Stomach (tissue), 9 donors: Measurements from ENCODE around the gene ATP1A1. TPM values are rescaled to one million over a fixed set of nuclear protein-coding genes. Genes with fewer than 3 reads are reported as not detected.

Experiments
- DNase-seq, 2 donors: peaks; one replicate each; pipeline versions ENCODE4 v3.0.0 to v3.0.0-alpha.2; 2013 to 2019
- H3K27ac ChIP-seq, 5 donors: fragments of 200-600 bp in 4 of 5; sonication (generic) in 4 of 5; one replicate each; pipeline ENCODE4 v1.5.1; 2013 to 2019; ENCODE audit warnings: mild to moderate bottlenecking in 1 of 5, moderate library complexity in 1 of 5
- H3K27me3 ChIP-seq, 3 donors: fragments of 200-600 bp; sonication (generic); one replicate each; pipeline ENCODE4 v1.5.1; 2017 to 2019; ENCODE audit warnings: mixed run types in 1 of 3
- H3K36me3 ChIP-seq, 4 donors: fragments of 200-600 bp; sonication (generic); 1 replicate in 3 of 4; 2 replicates in 1 of 4; pipeline ENCODE4 v1.5.1; 2016 to 2019
- H3K4me1 ChIP-seq, 4 donors: fragments of 200-600 bp; sonication (generic); one replicate each; pipeline ENCODE4 v1.5.1; 2016 to 2019
- H3K4me3 ChIP-seq, 4 donors: fragments of 200-600 bp; sonication (generic) in 3 of 4; one replicate each; pipeline ENCODE4 v1.5.1; 2016 to 2019; ENCODE audit warnings: mild to moderate bottlenecking in 1 of 4
- H3K9me3 ChIP-seq, 4 donors: fragments of 200-600 bp; sonication (generic); one replicate each; pipeline ENCODE4 v1.5.1; 2016 to 2019
- EP300 ChIP-seq: sonication (generic); formaldehyde crosslinking; IDR thresholded peaks from one replicate; pipeline ENCODE4 v1.6.1; 2017; ENCODE audit warnings: antibody characterized with exemption
- POLR2A ChIP-seq, 4 donors: fragments of 450-650 bp; IDR thresholded peaks; one replicate each; pipeline ENCODE4 v1.6.1; 2016; ENCODE audit warnings: antibody characterized with exemption in 4 of 4, control low read depth in 2 of 4, mild to moderate bottlenecking in 1 of 4, moderate library complexity in 1 of 4
- POLR2AphosphoS5 ChIP-seq, 3 donors: sonication (generic); formaldehyde crosslinking; IDR thresholded peaks; one replicate each; pipeline ENCODE4 v1.6.1; 2016; ENCODE audit warnings: antibody characterized with exemption in 3 of 3
- WGBS, 5 donors: extraction: QIAGEN DNeasy Blood & Tissue Kit in 3 of 5; methylation state at CpG; one replicate each; pipeline versions ENCODE4 v1.1.5 to v1.1.7; 2013 to 2018; 5-methylcytosine and 5-hydroxymethylcytosine counted together
- intact Hi-C: fragments of 100-400 bp; cut with DNase I; formaldehyde crosslinking; loops from one replicate; pipeline ENCODE4 v1.15.1; 2023; ENCODE audit warnings: low total_unique reads
- polyA plus RNA-seq, 3 donors: library from polyadenylated mRNA; stranded (reverse); fragments of 200-250 nt; gene quantifications; one replicate each; pipeline ENCODE4 v1.2.3, GENCODE V29; 2013
- total RNA-seq, 5 donors: library from RNA; depleted of rRNA; stranded (reverse); fragments of >200 nt; gene quantifications; one replicate each; pipeline versions ENCODE4 v1.1.0 to v1.2.3, GENCODE V29; 2014 to 2016
- TF ChIP-seq, protein P1 (sequence below), 7 experiments: fragments of 450-650 bp in 4 of 7; fragments of 200-600 bp in 3 of 7; sonication (generic) in 3 of 7; IDR thresholded peaks; one replicate each; pipeline ENCODE4 v1.5.1; 2016 to 2019; ENCODE audit warnings: antibody characterized with exemption in 7 of 7, control low read depth in 2 of 7, mild to moderate bottlenecking in 1 of 7
- donor health status: healthy with polysubstance abuse.
- donor health status: Bipolar disorder and iron deficiency.
- donor health status: healthy.

ATP1A1 gene
- total and polyA plus RNA-seq, 8 donors: 49.9 to 576 (median 171) TPM

DNA sequence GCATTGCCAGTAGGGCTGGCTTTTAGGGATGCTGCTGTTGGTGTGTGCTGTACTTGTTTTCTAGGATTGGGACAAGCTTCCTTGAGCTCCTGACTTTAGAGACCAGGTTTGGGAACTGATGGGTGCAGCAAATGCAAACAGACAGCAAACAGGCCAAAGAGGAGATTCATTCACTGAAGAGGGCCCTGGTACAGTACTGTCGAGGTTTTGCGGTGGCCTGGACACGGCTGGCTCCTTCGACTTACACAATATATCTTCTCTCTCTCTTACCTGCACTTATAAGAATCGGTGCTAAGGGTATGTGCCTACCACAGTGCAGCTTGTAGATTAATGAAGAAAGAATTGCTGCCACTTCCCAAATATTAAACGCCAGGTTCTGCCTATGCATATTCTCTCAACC, 44.6 kb downstream of the ATP1A1 start:
- Histone ChIP-seq H3K36me3 (peaks cover 0 to 4% (median 0%) of the 10 kb centered on the region in 4 donors), H3K4me1 (peaks cover 14 to 37% (median 24%) of the 10 kb centered on the region in 4 donors), H3K27ac (peak overlapping the region in 4 of 5 donors; percentile 71 to 85 (median 81)), H3K4me3 (peak overlapping the region; percentile 67 to 79 (median 70)), H3K27me3 (no peaks in the 10 kb centered on the region), H3K9me3 (no peaks in the 10 kb centered on the region)
- WGBS, 5 donors: 39 to 63% (median 44%) methylated on average over 6 of the region's 6 CpGs
- intact Hi-C loops: no loop called here
- DNase-seq: no peak
- TF ChIP-seq, protein P1, sequence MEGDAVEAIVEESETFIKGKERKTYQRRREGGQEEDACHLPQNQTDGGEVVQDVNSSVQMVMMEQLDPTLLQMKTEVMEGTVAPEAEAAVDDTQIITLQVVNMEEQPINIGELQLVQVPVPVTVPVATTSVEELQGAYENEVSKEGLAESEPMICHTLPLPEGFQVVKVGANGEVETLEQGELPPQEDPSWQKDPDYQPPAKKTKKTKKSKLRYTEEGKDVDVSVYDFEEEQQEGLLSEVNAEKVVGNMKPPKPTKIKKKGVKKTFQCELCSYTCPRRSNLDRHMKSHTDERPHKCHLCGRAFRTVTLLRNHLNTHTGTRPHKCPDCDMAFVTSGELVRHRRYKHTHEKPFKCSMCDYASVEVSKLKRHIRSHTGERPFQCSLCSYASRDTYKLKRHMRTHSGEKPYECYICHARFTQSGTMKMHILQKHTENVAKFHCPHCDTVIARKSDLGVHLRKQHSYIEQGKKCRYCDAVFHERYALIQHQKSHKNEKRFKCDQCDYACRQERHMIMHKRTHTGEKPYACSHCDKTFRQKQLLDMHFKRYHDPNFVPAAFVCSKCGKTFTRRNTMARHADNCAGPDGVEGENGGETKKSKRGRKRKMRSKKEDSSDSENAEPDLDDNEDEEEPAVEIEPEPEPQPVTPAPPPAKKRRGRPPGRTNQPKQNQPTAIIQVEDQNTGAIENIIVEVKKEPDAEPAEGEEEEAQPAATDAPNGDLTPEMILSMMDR (IDR thresholded peaks at IDR 0.05): no peak
- no peak for TF ChIP-seq EP300
- no peak for TF ChIP-seq POLR2A (IDR thresholded peaks at IDR 0.05)
- TF ChIP-seq POLR2AphosphoS5 (IDR thresholded peaks at IDR 0.05): no peak

GRCh38 chr1:116418091-116418830, 45.2 kb downstream of the ATP1A1 start:
- peak overlapping the region; percentile 67 to 79 (median 70) for H3K4me3 ChIP-seq
- peak; percentile 85 to 95 for DNase-seq
- WGBS, 5 donors: 0 to 3% (median 1%) methylated on average over 11 to 48 of the region's 48 CpGs
- H3K9me3 ChIP-seq: no peaks in the 10 kb centered on the region
- peak overlapping the region; percentile 71 to 85 (median 78) for H3K27ac ChIP-seq
- peaks cover 14 to 37% (median 24%) of the 10 kb centered on the region in 4 donors for H3K4me1 ChIP-seq
- H3K36me3 ChIP-seq: peaks cover 0 to 2% (median 0%) of the 10 kb centered on the region in 4 donors
- TF ChIP-seq POLR2A (IDR thresholded peaks at IDR 0.05): no peak
- TF ChIP-seq, protein P1 (IDR thresholded peaks at IDR 0.05): peak in 1 of 7 experiments; percentile 22
- TF ChIP-seq EP300: no peak
- TF ChIP-seq POLR2AphosphoS5 (IDR thresholded peaks at IDR 0.05): peak; percentile 73 to 94 (median 85)
- intact Hi-C loops: no loop called here
- H3K27me3 ChIP-seq: no peaks in the 10 kb centered on the region

DNA sequence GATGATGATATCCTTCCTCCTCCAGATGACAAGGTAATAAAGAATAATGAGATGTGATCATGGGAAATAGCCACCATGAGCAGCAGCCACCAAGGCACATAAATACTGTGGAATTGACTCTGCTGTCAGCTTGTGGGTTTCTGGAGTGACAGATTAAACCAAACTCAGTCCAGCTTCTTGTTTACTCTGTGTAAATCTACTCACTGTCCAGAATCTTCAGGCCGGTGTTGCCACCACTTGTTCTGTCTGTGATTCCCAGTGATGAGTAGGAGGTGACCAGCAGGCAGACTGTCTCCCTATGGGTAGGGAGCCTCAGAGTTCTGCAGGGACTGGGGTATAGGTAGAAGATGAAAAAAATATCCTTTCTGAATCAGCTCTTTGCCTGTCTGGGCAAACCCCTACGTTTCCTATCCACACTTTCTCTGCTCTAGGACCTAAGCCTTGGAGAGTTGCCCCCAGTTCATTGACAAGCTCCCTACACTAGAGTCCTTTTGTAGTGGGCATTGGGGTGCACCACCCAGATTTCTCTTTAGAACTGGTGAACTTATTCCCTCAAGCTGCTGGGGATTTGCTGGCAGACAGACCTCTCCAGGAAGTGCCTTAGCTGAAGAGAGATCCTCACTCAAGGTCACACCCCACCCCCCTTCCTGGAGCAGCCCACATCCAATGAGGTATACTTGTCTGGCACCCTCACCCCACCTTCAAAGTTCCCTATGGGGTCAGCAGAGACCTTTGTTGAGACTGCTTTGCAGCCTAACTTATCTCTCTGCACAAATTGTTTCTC, 47.6 kb downstream of the ATP1A1 start:
- no peaks in the 10 kb centered on the region for H3K27me3 ChIP-seq
- no peaks in the 10 kb centered on the region for H3K36me3 ChIP-seq
- intact Hi-C loops: no loop called here
- WGBS, 5 donors: 51 to 78% (median 66%) methylated on average over 2 of the region's 2 CpGs
- DNase-seq: no peak
- H3K27ac ChIP-seq: no peak overlapping the region
- H3K4me3 ChIP-seq: no peak overlapping the region
- no peaks in the 10 kb centered on the region for H3K9me3 ChIP-seq
- TF ChIP-seq POLR2A (IDR thresholded peaks at IDR 0.05) (no peak), EP300 (no peak), POLR2AphosphoS5 (IDR thresholded peaks at IDR 0.05) (no peak)
- TF ChIP-seq, protein P1 (IDR thresholded peaks at IDR 0.05): no peak
- peaks cover 14 to 34% (median 23%) of the 10 kb centered on the region in 4 donors for H3K4me1 ChIP-seq

DNA sequence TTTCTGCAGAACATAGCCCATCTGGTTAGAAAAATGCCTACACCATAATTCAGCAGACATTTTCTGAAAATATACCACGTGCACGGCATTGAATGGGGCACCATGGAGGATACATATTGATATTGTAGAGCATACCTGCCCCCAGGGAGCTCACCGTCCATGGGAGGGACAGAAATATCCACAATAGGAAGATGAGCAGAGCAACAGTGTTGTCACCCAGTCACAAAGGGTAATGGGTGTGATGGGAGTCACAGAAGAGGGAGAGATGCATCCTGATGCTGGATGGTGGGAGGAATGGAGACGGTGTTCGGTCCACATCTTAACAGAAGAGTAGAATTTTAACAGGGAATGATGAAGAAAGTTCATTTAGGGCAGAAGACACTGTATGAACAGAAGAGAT, 51.4 kb downstream of the ATP1A1 start:
- intact Hi-C loops: no loop called here
- Histone ChIP-seq H3K36me3 (no peaks in the 10 kb centered on the region), H3K27ac (no peak overlapping the region), H3K4me3 (no peak overlapping the region), H3K27me3 (no peaks in the 10 kb centered on the region), H3K9me3 (no peaks in the 10 kb centered on the region), H3K4me1 (peaks cover 0 to under 1% (median 0%) of the 10 kb centered on the region in 4 donors)
- 80 to 88% (median 85%) methylated on average over 5 of the region's 5 CpGs for WGBS, 5 donors
- no peak for TF ChIP-seq EP300
- no peak for TF ChIP-seq POLR2A (IDR thresholded peaks at IDR 0.05)
- no peak for TF ChIP-seq POLR2AphosphoS5 (IDR thresholded peaks at IDR 0.05)
- TF ChIP-seq, protein P1 (IDR thresholded peaks at IDR 0.05): no peak
- no peak for DNase-seq
